ENCODE measurements around the gene PRG3. TPM values are rescaled to one million over a fixed set of nuclear protein-coding genes. Genes with fewer than 3 reads are reported as not detected.
A peak's percentile ranks its signal among the peaks of the same experiment; 100 is the strongest.

The PRG3 gene
- total RNA-seq, 2 donors from 2014 or later = not detected

GRCh38 chr11:57391111-57391510, 10.2 kb upstream of the PRG3 start:
- DNase-seq (no peak), ATAC-seq (no peak)
- no peaks in the 10 kb centered on the region for H3K9me3 ChIP-seq
- TF ChIP-seq POLR2A (IDR thresholded peaks at IDR 0.05) (no peak), CTCF (IDR thresholded peaks at IDR 0.05) (no peak)
- H3K4me3 ChIP-seq = no peak overlapping the region
- no peaks in the 10 kb centered on the region for H3K4me1 ChIP-seq
- WGBS, 2 donors = 78 to 85% methylated on average over 3 of the region's 3 CpGs
- intact Hi-C loops (cut with DNase I) = no loop called here
- H3K27ac ChIP-seq = no peak overlapping the region
- H3K36me3 ChIP-seq (replicated peaks in 1 of 2; ENCODE audit: insufficient read depth in 1 of 2, low read depth in 2 of 2) = no peaks in the 10 kb centered on the region
- no peaks in the 10 kb centered on the region for H3K27me3 ChIP-seq

GRCh38 chr11:57390535-57390934, 9.6 kb upstream of the PRG3 start, which contains the start of gene PRG2:
Gene PRG2 (minus strand): TSS chr11:57390650. CDS start chr11:57389944, 706 bp downstream.
- no peaks in the 10 kb centered on the region for H3K9me3 ChIP-seq
- no peaks in the 10 kb centered on the region for H3K27me3 ChIP-seq
- no peak within 1 kb of the TSS for H3K27ac ChIP-seq
- DNase-seq (no peak), ATAC-seq (no peak)
- 68 to 79% methylated on average over 2 of the region's 2 CpGs for WGBS, 2 donors
- intact Hi-C loops (cut with DNase I) = no loop called here
- no peak within 1 kb of the TSS for H3K4me3 ChIP-seq
- no peaks in the 10 kb centered on the region for H3K36me3 ChIP-seq (replicated peaks in 1 of 2; ENCODE audit: insufficient read depth in 1 of 2, low read depth in 2 of 2)
- TF ChIP-seq POLR2A (IDR thresholded peaks at IDR 0.05) (no peak), CTCF (IDR thresholded peaks at IDR 0.05) (no peak)
- H3K4me1 ChIP-seq = no peaks in the 10 kb centered on the region

GRCh38 chr11:57387289-57388030, 6.5 kb upstream of the PRG3 start:
- no peak for ATAC-seq
- Histone ChIP-seq H3K27ac (no peak overlapping the region), H3K4me1 (no peaks in the 10 kb centered on the region), H3K27me3 (no peaks in the 10 kb centered on the region), H3K36me3 (replicated peaks in 1 of 2; ENCODE audit: insufficient read depth in 1 of 2, low read depth in 2 of 2) (no peaks in the 10 kb centered on the region), H3K4me3 (no peak overlapping the region), H3K9me3 (no peaks in the 10 kb centered on the region)
- intact Hi-C loops (cut with DNase I) = no loop called here
- DNase-seq = peak in 1 of 4 donors; percentile 23
- 59 to 82% methylated on average over 13 to 15 of the region's 16 CpGs for WGBS, 2 donors
- TF ChIP-seq CTCF (IDR thresholded peaks at IDR 0.05) (no peak), POLR2A (IDR thresholded peaks at IDR 0.05) (no peak)

- 72 to 75% methylated on average over 5 of the region's 5 CpGs for WGBS, 2 donors
- ATAC-seq (peak; percentile 42), DNase-seq (no peak)
- H3K27ac ChIP-seq = peak overlapping the region in 1 of 4 donors; percentile 43
- H3K4me1 ChIP-seq = no peaks in the 10 kb centered on the region
- no peak for TF ChIP-seq POLR2A (IDR thresholded peaks at IDR 0.05)
- no peak for TF ChIP-seq CTCF (IDR thresholded peaks at IDR 0.05)
- H3K27me3 ChIP-seq = no peaks in the 10 kb centered on the region
- H3K9me3 ChIP-seq = no peaks in the 10 kb centered on the region
- intact Hi-C loops (cut with DNase I) = no loop called here
- no peaks in the 10 kb centered on the region for H3K36me3 ChIP-seq (replicated peaks in 1 of 2; ENCODE audit: insufficient read depth in 1 of 2, low read depth in 2 of 2)
- no peak overlapping the region for H3K4me3 ChIP-seq
These were observed 5.4 kb upstream of the PRG3 start for GRCh38 chr11:57386178-57386940.
